Measurements from ENCODE around the gene SPART. TPM values are rescaled to one million over a fixed set of nuclear protein-coding genes. Genes with fewer than 3 reads are reported as not detected.
"Not testable (repeated sequence)": the region's sequence is repeated elsewhere in the genome, so short reads cannot be mapped to it uniquely, and the experiment has no call there.

The SPART gene
- total RNA-seq, 2 experiments from 2014 or later, result 20.9 to 24.9 TPM

GRCh38 chr13:36345438-36346221, 564 bp downstream of the SPART start:
- DNase-seq, result peak; percentile 48
- CTCF ChIA-PET, result interaction anchor here (0.6 to 1.3 kb wide), 3 partner anchors 13 to 654 kb away, joined by 3 read pairs; no protein-coding TSS in a partner anchor
- Mint-ChIP-seq H3K9me3 (no peaks in the 10 kb centered on the region), H3K36me3 (ENCODE audit: low read depth) (no peaks in the 10 kb centered on the region), H3K27me3 (no peaks in the 10 kb centered on the region), H3K27ac (peak overlapping the region; percentile 98), H3K4me3 (peak overlapping the region; percentile 90), H3K4me1 (peaks cover 28% of the 10 kb centered on the region)
- POLR2A ChIA-PET, result interaction anchor here (0.9 kb wide), 1 partner anchor 72 kb away, joined by 3 read pairs; no protein-coding TSS in a partner anchor

GRCh38 chr13:36344886-36345437, 1.2 kb downstream of the SPART start:
- DNase-seq, result peak; percentile 41

GRCh38 chr13:36344173-36344572, 2.0 kb downstream of the SPART start:
- Mint-ChIP-seq H3K36me3 (ENCODE audit: low read depth) (no peaks in the 10 kb centered on the region), H3K4me3 (peak overlapping the region; percentile 20), H3K27me3 (no peaks in the 10 kb centered on the region), H3K9me3 (no peaks in the 10 kb centered on the region), H3K4me1 (peaks cover 30% of the 10 kb centered on the region), H3K27ac (peak overlapping the region; percentile 73)
- ChIA-PET CTCF (no interaction called here), POLR2A (no interaction called here)
- DNase-seq, result no peak

More at GRCh38 chr13:36344886-36345437, 1.2 kb downstream of the SPART start:
- Mint-ChIP-seq H3K36me3 (ENCODE audit: low read depth) (no peaks in the 10 kb centered on the region), H3K27ac (peak overlapping the region; percentile 98), H3K9me3 (no peaks in the 10 kb centered on the region), H3K4me3 (peak overlapping the region; percentile 90), H3K27me3 (no peaks in the 10 kb centered on the region), H3K4me1 (peaks cover 28% of the 10 kb centered on the region)
- ChIA-PET CTCF (no interaction called here), POLR2A (interaction anchor here (0.9 kb wide), 1 partner anchor 72 kb away, joined by 3 read pairs; no protein-coding TSS in a partner anchor)

GRCh38 chr13:36343766-36344165, 2.4 kb downstream of the SPART start:
- ChIA-PET CTCF (interaction anchor here (0.6 kb wide), 1 partner anchor 472 kb away, joined by 4 read pairs; no protein-coding TSS in a partner anchor), POLR2A (no interaction called here)
- peak overlapping the region; percentile 73 for H3K27ac Mint-ChIP-seq
- DNase-seq, result no peak
- peaks cover 32% of the 10 kb centered on the region for H3K4me1 Mint-ChIP-seq
- H3K4me3 Mint-ChIP-seq, result peak overlapping the region; percentile 20
- H3K36me3 Mint-ChIP-seq (ENCODE audit: low read depth), result peaks cover 2% of the 10 kb centered on the region
- H3K9me3 Mint-ChIP-seq, result no peaks in the 10 kb centered on the region
- no peaks in the 10 kb centered on the region for H3K27me3 Mint-ChIP-seq

GRCh38 chr13:36342715-36343114, 3.5 kb downstream of the SPART start:
- no peaks in the 10 kb centered on the region for H3K27me3 Mint-ChIP-seq
- H3K9me3 Mint-ChIP-seq, result no peaks in the 10 kb centered on the region
- no peak overlapping the region for H3K4me3 Mint-ChIP-seq
- peaks cover 32% of the 10 kb centered on the region for H3K4me1 Mint-ChIP-seq
- ChIA-PET CTCF (interaction anchor here (0.9 kb wide), 1 partner anchor 17 kb away, joined by 3 read pairs; no protein-coding TSS in a partner anchor), POLR2A (no interaction called here)
- no peak overlapping the region for H3K27ac Mint-ChIP-seq
- no peak for DNase-seq
- peaks cover 2% of the 10 kb centered on the region for H3K36me3 Mint-ChIP-seq (ENCODE audit: low read depth)

GRCh38 chr13:36341718-36342117, 4.5 kb downstream of the SPART start:
- H3K4me1 Mint-ChIP-seq, result peaks cover 35% of the 10 kb centered on the region
- no peak overlapping the region for H3K4me3 Mint-ChIP-seq
- H3K27me3 Mint-ChIP-seq, result no peaks in the 10 kb centered on the region
- ChIA-PET CTCF (no interaction called here), POLR2A (no interaction called here)
- H3K27ac Mint-ChIP-seq, result no peak overlapping the region
- peaks cover 6% of the 10 kb centered on the region for H3K36me3 Mint-ChIP-seq (ENCODE audit: low read depth)
- no peak for DNase-seq
- no peaks in the 10 kb centered on the region for H3K9me3 Mint-ChIP-seq

- Mint-ChIP-seq H3K27me3 (no peaks in the 10 kb centered on the region), H3K36me3 (ENCODE audit: low read depth) (peaks cover 10% of the 10 kb centered on the region), H3K27ac (no peak overlapping the region), H3K9me3 (no peaks in the 10 kb centered on the region), H3K4me3 (no peak overlapping the region), H3K4me1 (peaks cover 38% of the 10 kb centered on the region)
- no peak for DNase-seq
- POLR2A ChIA-PET, result no interaction called here
- CTCF ChIA-PET, result interaction anchor here (0.9 kb wide), 1 partner anchor 8 kb away, joined by 3 read pairs; no protein-coding TSS in a partner anchor
Measured at GRCh38 chr13:36339600-36340155, 6.5 kb downstream of the SPART start.

GRCh38 chr13:36337938-36338641, 8.1 kb downstream of the SPART start:
- DNase-seq, result no peak
- no peaks in the 10 kb centered on the region for H3K27me3 Mint-ChIP-seq
- CTCF ChIA-PET, result no interaction called here
- no peaks in the 10 kb centered on the region for H3K9me3 Mint-ChIP-seq
- no peak overlapping the region for H3K27ac Mint-ChIP-seq
- peaks cover 15% of the 10 kb centered on the region for H3K36me3 Mint-ChIP-seq (ENCODE audit: low read depth)
- no peak overlapping the region for H3K4me3 Mint-ChIP-seq
- peaks cover 37% of the 10 kb centered on the region for H3K4me1 Mint-ChIP-seq
- POLR2A ChIA-PET, result no interaction called here

GRCh38 chr13:36332986-36333385, 13.2 kb downstream of the SPART start:
- ChIA-PET POLR2A (no interaction called here), CTCF (interaction anchor here (1.1 kb wide), 1 partner anchor 13 kb away, joined by 3 read pairs; no protein-coding TSS in a partner anchor)
- H3K4me1 Mint-ChIP-seq, result peaks cover 29% of the 10 kb centered on the region
- H3K9me3 Mint-ChIP-seq, result no peaks in the 10 kb centered on the region
- no peaks in the 10 kb centered on the region for H3K27me3 Mint-ChIP-seq
- H3K27ac Mint-ChIP-seq, result no peak overlapping the region
- no peak for DNase-seq
- peaks cover 33% of the 10 kb centered on the region for H3K36me3 Mint-ChIP-seq (ENCODE audit: low read depth)
- H3K4me3 Mint-ChIP-seq, result no peak overlapping the region

GRCh38 chr13:36332255-36332654, 13.9 kb downstream of the SPART start:
- DNase-seq, H3K27ac Mint-ChIP-seq, H3K9me3 Mint-ChIP-seq, H3K4me3 Mint-ChIP-seq, POLR2A ChIA-PET, H3K27me3 Mint-ChIP-seq: not testable (repeated sequence)
- CTCF ChIA-PET, result interaction anchor here (1.1 kb wide), 1 partner anchor 14 kb away, joined by 3 read pairs; no protein-coding TSS in a partner anchor
- Mint-ChIP-seq H3K36me3 (ENCODE audit: low read depth) (peaks cover 34% of the 10 kb centered on the region), H3K4me1 (peaks cover 27% of the 10 kb centered on the region)

- Mint-ChIP-seq H3K4me1 (peaks cover 18% of the 10 kb centered on the region), H3K4me3 (no peak overlapping the region), H3K27ac (no peak overlapping the region), H3K36me3 (ENCODE audit: low read depth) (peaks cover 35% of the 10 kb centered on the region), H3K27me3 (no peaks in the 10 kb centered on the region), H3K9me3 (no peaks in the 10 kb centered on the region)
- DNase-seq, result no peak
- ChIA-PET CTCF (interaction anchor here (1.1 to 1.3 kb wide), 2 partner anchors 9 to 16 kb away, joined by 3 read pairs; no protein-coding TSS in a partner anchor), POLR2A (no interaction called here)
Measured at GRCh38 chr13:36331280-36331679, 14.9 kb downstream of the SPART start.

GRCh38 chr13:36329361-36329760, 16.8 kb downstream of the SPART start:
- ChIA-PET POLR2A (no interaction called here), CTCF (interaction anchor here (1.2 kb wide), 1 partner anchor 496 kb away, joined by 3 read pairs; no protein-coding TSS in a partner anchor)
- DNase-seq, result no peak
- H3K4me3 Mint-ChIP-seq, result no peak overlapping the region
- peaks cover 41% of the 10 kb centered on the region for H3K36me3 Mint-ChIP-seq (ENCODE audit: low read depth)
- H3K27me3 Mint-ChIP-seq, result no peaks in the 10 kb centered on the region
- H3K9me3 Mint-ChIP-seq, result no peaks in the 10 kb centered on the region
- no peak overlapping the region for H3K27ac Mint-ChIP-seq
- peaks cover 13% of the 10 kb centered on the region for H3K4me1 Mint-ChIP-seq

All from activated CD4-positive, alpha-beta T cell treated with anti-CD3 and anti-CD28 coated beads, Interleukin-2, amount 10 ng/mL, durations not matched to agents 7 days and 5 days (primary cell).